GM12891 (cell line): ENCODE results near the gene LCE3D.

ENCODE experiments used
- PAX5 ChIP-seq: IDR thresholded peaks from 2 replicates; pipeline ENCODE4 v1.6.1; 2011; ENCODE audit warnings: low read length, moderate library complexity, mild to moderate bottlenecking; ENCODE audit not compliant: insufficient read depth, severe bottlenecking
- POLR2A ChIP-seq: IDR thresholded peaks from 2 replicates; pipeline ENCODE4 v1.6.1; 2011; ENCODE audit warnings: low read depth, low read length, control low read depth
- POLR2AphosphoS5 ChIP-seq: IDR thresholded peaks from 2 replicates; pipeline ENCODE4 v1.6.1; 2011; ENCODE audit warnings: low read depth, low read length, control low read depth
- POU2F2 ChIP-seq: IDR thresholded peaks from 2 replicates; pipeline ENCODE4 v1.6.1; 2011; ENCODE audit warnings: low read depth, mild to moderate bottlenecking, control low read depth, low read length, moderate library complexity
- SPI1 ChIP-seq: IDR thresholded peaks from 2 replicates; pipeline ENCODE4 v1.6.1; 2011; ENCODE audit warnings: low read depth, low read length, control low read depth
- TAF1 ChIP-seq: IDR thresholded peaks from 2 replicates; pipeline ENCODE4 v1.6.1; 2011; ENCODE audit warnings: low read depth, low read length, control low read depth

DNA sequence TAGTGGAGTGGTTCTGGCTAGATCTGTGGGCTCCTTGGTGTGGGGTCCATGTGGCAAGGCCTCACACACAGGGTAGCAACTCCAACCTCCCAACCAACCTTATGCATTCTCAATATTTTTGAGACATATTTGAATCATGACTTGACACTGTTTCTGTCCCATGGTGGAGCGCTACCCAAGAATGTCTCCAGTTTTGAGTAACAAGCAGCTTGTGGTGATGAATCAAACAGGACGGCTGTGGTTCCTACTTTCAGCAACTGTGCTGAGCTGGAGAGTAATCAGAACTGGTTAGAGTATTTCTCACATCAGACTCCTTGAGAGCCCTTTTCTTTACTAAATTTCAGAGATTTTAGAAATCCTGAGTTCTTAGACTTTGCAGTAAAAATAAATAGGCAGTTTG is 3.1 kb downstream of the LCE3D start:
- TF ChIP-seq SPI1 (no peak), POLR2A (no peak), POLR2AphosphoS5 (no peak), TAF1 (no peak), POU2F2 (no peak), PAX5 (no peak)
